Esophagus squamous epithelium (tissue), 4 donors: ENCODE measurements around the gene KRCC1.

Experiments
- CTCF ChIP-seq, 6 experiments: fragments of 450-650 bp in 4 of 6; fragments of 200-600 bp in 2 of 6; sonication (generic) in 2 of 6; IDR thresholded peaks; one replicate each; pipeline ENCODE4 v1.5.1; 2016 to 2019; ENCODE audit warnings: antibody characterized with exemption in 6 of 6, mild to moderate bottlenecking in 4 of 6, moderate library complexity in 4 of 6
- POLR2A ChIP-seq, 4 donors: fragments of 450-650 bp; IDR thresholded peaks; one replicate each; pipeline ENCODE4 v1.6.1; 2017; ENCODE audit warnings: antibody characterized with exemption in 4 of 4, mild to moderate bottlenecking in 4 of 4, moderate library complexity in 3 of 4

- TF ChIP-seq CTCF (IDR thresholded peaks at IDR 0.05) (no peak), POLR2A (IDR thresholded peaks at IDR 0.05) (no peak)
These were observed 6.0 kb downstream of the KRCC1 start for GRCh38 chr2:88049622-88050021.
